GM23248 (cell line): ENCODE data around the gene CAMSAP2. TPM values are rescaled to one million over a fixed set of nuclear protein-coding genes. Genes with fewer than 3 reads are reported as not detected.
"Not testable (repeated sequence)": the region's sequence is repeated elsewhere in the genome, so short reads cannot be mapped to it uniquely, and the experiment has no call there.

Source experiments
- DNase-seq: peaks from one replicate; pipeline ENCODE4 v3.0.0-alpha.2; 2015
- H2AFZ ChIP-seq: fragments of 200-600 bp; sonication (generic); 2 replicates; pipeline ENCODE4 v1.6.1; 2016; ENCODE audit warnings: antibody characterized with exemption
- H3F3A ChIP-seq: fragments of 200-600 bp; sonication (generic); 2 replicates; pipeline ENCODE4 v1.6.1; 2016; ENCODE audit warnings: mild to moderate bottlenecking, antibody characterized with exemption, mixed run types; ENCODE audit not compliant: insufficient read depth
- H3K27ac ChIP-seq: fragments of 200-600 bp; sonication (generic); 2 replicates; pipeline ENCODE4 v1.5.1; 2016; ENCODE audit warnings: mild to moderate bottlenecking
- H3K27me3 ChIP-seq: fragments of 200-600 bp; sonication (generic); replicated peaks from 2 replicates; pipeline ENCODE4 v1.6.1; 2016; ENCODE audit warnings: mild to moderate bottlenecking; ENCODE audit not compliant: insufficient read depth
- H3K36me3 ChIP-seq: fragments of 200-600 bp; sonication (generic); 2 replicates; pipeline ENCODE4 v1.6.1; 2016; ENCODE audit warnings: low read depth, mild to moderate bottlenecking
- H3K4me1 ChIP-seq: fragments of 200-600 bp; sonication (generic); 2 replicates; pipeline ENCODE4 v1.6.1; 2016; ENCODE audit warnings: mild to moderate bottlenecking; ENCODE audit not compliant: insufficient read depth
- H3K4me2 ChIP-seq: fragments of 200-600 bp; sonication (generic); one replicate; pipeline ENCODE4 v1.6.1; 2016; ENCODE audit warnings: mild to moderate bottlenecking; ENCODE audit not compliant: unreplicated experiment
- H3K4me3 ChIP-seq: fragments of 200-600 bp; sonication (generic); 2 replicates; pipeline ENCODE4 v1.5.1; 2016; ENCODE audit warnings: mild to moderate bottlenecking
- H3K79me2 ChIP-seq: fragments of 200-600 bp; sonication (generic); 2 replicates; pipeline ENCODE4 v1.6.1; 2016; ENCODE audit warnings: mild to moderate bottlenecking; ENCODE audit not compliant: insufficient read depth
- H3K9ac ChIP-seq: fragments of 200-600 bp; sonication (generic); 2 replicates; pipeline ENCODE4 v1.6.1; 2016; ENCODE audit warnings: mild to moderate bottlenecking
- H3K9me2 ChIP-seq: fragments of 200-600 bp; sonication (generic); 2 replicates; pipeline ENCODE4 v1.6.1; 2016; ENCODE audit warnings: mixed run types, mild to moderate bottlenecking, moderate library complexity; ENCODE audit not compliant: insufficient read depth
- H3K9me3 ChIP-seq: fragments of 200-600 bp; sonication (generic); one replicate; pipeline ENCODE4 v1.6.1; 2017; ENCODE audit warnings: low read depth
- H4K20me1 ChIP-seq: fragments of 200-600 bp; sonication (generic); 2 replicates; pipeline ENCODE4 v1.6.0; 2016; ENCODE audit not compliant: insufficient read depth
- EZH2 ChIP-seq: fragments of 200-600 bp; sonication (generic); IDR thresholded peaks from 2 replicates; pipeline ENCODE4 v1.6.1; 2018; ENCODE audit warnings: antibody characterized with exemption, mild to moderate bottlenecking; ENCODE audit not compliant: insufficient read depth, poor library complexity, severe bottlenecking
- EZH2phosphoT487 ChIP-seq: fragments of 200-600 bp; sonication (generic); IDR thresholded peaks from 2 replicates; pipeline ENCODE4 v1.6.1; 2018; ENCODE audit warnings: antibody characterized with exemption, moderate library complexity, mild to moderate bottlenecking, low read depth; ENCODE audit not compliant: insufficient read depth
- WGBS, 2 experiments: methylation state at CpG; one replicate each; pipeline ENCODE4 v1.1.6; 2015 to 2017; ENCODE audit warnings: low lambda C conversion rate in 2 of 2, low coverage in 1 of 2; ENCODE audit errors: missing lambda C conversion rate in 2 of 2; 5-methylcytosine and 5-hydroxymethylcytosine counted together
- in situ Hi-C: fragments of 300-500 bp; cut with MboI; formaldehyde crosslinking; loops from 2 replicates; pipeline ENCODE4 v1.15.0; 2020
- polyA plus RNA-seq: library from polyadenylated mRNA; unstranded; fragments of >200 nt; fragmentation: Nextera tagmentation; extraction: Ambion mirVana; gene quantifications from 2 replicates; pipeline ENCODE4 v1.2.1, GENCODE V29; 2016
- total RNA-seq: library from RNA; depleted of rRNA; stranded (reverse); fragments of >200 nt; shearing (Covaris generic); gene quantifications from 2 replicates; pipeline ENCODE4 v1.2.3, GENCODE V29; 2014

The CAMSAP2 gene
- total and polyA plus RNA-seq, 2 experiments from 2014 or later: 10.9 to 28.7 TPM

DNA sequence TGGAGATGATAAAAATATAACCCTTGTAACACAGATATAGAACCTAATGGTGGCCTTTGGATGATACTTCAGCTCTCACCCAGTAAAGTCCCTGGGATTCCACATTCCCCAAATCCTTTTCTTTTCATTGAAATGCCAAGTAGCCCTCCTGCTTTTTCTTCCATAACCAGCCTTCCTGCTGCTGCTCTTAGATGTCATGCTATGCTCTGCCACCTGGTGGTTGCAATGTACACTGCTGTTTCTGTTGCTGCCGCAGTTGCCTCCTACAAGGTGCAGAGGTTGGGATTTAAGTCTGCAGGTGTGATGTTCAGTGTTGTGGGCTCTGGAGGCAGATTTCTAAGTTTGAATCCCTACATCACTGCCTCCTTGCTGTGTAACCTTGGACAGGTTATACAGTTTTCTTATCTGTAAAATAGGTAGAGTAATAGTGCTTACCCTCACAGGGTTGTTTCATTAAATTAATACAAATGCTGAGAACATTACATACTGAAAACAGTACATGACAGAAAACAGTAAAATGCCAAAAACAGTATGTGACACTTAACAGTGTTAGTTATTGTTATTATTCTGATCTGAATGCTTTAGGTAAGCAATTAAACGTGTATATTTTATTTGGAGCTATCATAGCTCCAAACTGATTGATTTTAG is 64.3 kb downstream of the CAMSAP2 start:
- WGBS, 2 experiments: 47 to 48% methylated on average over 2 of the region's 2 CpGs

DNA sequence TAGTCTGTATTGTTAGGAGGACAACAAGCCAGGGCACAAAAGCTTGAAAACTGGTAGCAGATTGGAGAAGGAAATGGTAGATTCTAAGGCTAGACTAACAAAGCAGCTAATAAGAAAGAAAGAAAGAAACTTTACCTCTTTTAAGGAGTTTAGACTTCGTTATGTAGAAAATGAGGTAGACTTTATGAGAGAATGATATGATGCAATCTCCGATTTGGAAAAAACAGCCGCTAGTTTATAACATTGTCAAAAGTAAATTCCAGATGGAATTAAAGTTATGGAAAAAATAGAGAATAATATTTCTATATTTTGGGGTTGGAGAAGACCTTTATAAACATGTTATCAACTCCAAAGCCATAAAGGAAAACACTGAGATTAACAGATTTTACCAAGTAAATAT is 67.0 kb downstream of the CAMSAP2 start:
- Histone ChIP-seq H3K4me3 (no peak overlapping the region), H3K27me3 (no peaks in the 10 kb centered on the region), H3F3A (no peaks in the 10 kb centered on the region), H3K4me2 (no peak overlapping the region), H4K20me1 (no peaks in the 10 kb centered on the region), H3K9me3 (no peaks in the 10 kb centered on the region), H3K4me1 (no peaks in the 10 kb centered on the region), H3K9me2 (no peaks in the 10 kb centered on the region), H3K36me3 (peaks cover 6% of the 10 kb centered on the region; the same call in 1 of the 2 replicates), H2AFZ (0 out of 2 replicates have a peak overlapping the region, but pooled peaks have one; percentile 27), H3K79me2 (peaks cover 96% of the 10 kb centered on the region), H3K9ac (no peak overlapping the region), H3K27ac (no peak overlapping the region)
- TF ChIP-seq EZH2 (no peak), EZH2phosphoT487 (no peak)
- in situ Hi-C loops: loop anchor here (10.0 kb wide), 1 partner anchor 171 kb away; no protein-coding TSS in a partner anchor
- DNase-seq: peak; percentile 5
- 55 to 71% methylated on average over 3 of the region's 3 CpGs for WGBS, 2 experiments

More for the DNA sequence above, 64.3 kb downstream of the CAMSAP2 start:
- no peaks in the 10 kb centered on the region for H3K9me2 ChIP-seq
- no peak overlapping the region for H3K4me2 ChIP-seq
- H3K27me3 ChIP-seq: no peaks in the 10 kb centered on the region
- H3K4me3 ChIP-seq: no peak overlapping the region
- TF ChIP-seq EZH2: no peak
- no peak for TF ChIP-seq EZH2phosphoT487
- in situ Hi-C loops: loop anchor here (10.0 kb wide), 1 partner anchor 168 kb away; no protein-coding TSS in a partner anchor
- H3K36me3 ChIP-seq: peaks cover 2% of the 10 kb centered on the region; the same call in 1 of the 2 replicates
- H2AFZ ChIP-seq: no peak overlapping the region
- H3K27ac ChIP-seq: no peak overlapping the region
- DNase-seq: peak; percentile 86
- no peaks in the 10 kb centered on the region for H3K9me3 ChIP-seq
- no peak overlapping the region for H3K9ac ChIP-seq
- H3K4me1 ChIP-seq: no peaks in the 10 kb centered on the region
- peaks cover 9% of the 10 kb centered on the region; the same call in 1 of the 2 replicates for H4K20me1 ChIP-seq
- peaks cover 93% of the 10 kb centered on the region for H3K79me2 ChIP-seq
- H3F3A ChIP-seq: no peaks in the 10 kb centered on the region

DNA sequence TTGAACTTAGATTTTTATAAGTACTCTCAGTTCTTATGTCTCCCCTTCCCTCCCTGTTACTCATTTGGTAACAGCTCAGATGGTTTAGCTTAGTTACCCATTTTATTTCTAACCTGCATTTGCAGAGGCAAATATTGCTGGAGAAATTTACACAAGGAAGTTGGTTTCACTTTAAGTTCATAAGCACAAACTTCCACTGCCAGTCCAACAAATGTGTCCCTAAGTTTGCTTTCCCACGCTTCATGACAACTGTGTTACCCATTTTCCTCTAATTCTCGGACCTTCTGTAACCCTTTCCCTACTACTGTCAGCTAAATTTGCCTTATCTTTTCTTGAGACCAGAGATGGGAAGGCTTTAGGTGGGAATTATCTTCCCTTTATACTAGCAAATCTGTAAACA is 70.2 kb downstream of the CAMSAP2 start:
- Histone ChIP-seq H3K4me1 (no peaks in the 10 kb centered on the region), H3F3A (peaks cover 5% of the 10 kb centered on the region; the same call in 1 of the 2 replicates), H3K4me2 (no peak overlapping the region), H3K9me3 (no peaks in the 10 kb centered on the region), H3K36me3 (peaks cover 6% of the 10 kb centered on the region; the same call in 1 of the 2 replicates), H3K9me2 (no peaks in the 10 kb centered on the region), H3K9ac (no peak overlapping the region), H3K4me3 (no peak overlapping the region), H4K20me1 (no peaks in the 10 kb centered on the region), H3K79me2 (peaks cover 94% of the 10 kb centered on the region), H3K27me3 (no peaks in the 10 kb centered on the region), H2AFZ (no peak overlapping the region), H3K27ac (no peak overlapping the region)
- no peak for DNase-seq
- 97 to 100% methylated on average over 2 of the region's 2 CpGs for WGBS, 2 experiments
- TF ChIP-seq EZH2phosphoT487: no peak
- no peak for TF ChIP-seq EZH2
- in situ Hi-C loops: loop anchor here (10.0 kb wide), 1 partner anchor 174 kb away; no protein-coding TSS in a partner anchor

DNA sequence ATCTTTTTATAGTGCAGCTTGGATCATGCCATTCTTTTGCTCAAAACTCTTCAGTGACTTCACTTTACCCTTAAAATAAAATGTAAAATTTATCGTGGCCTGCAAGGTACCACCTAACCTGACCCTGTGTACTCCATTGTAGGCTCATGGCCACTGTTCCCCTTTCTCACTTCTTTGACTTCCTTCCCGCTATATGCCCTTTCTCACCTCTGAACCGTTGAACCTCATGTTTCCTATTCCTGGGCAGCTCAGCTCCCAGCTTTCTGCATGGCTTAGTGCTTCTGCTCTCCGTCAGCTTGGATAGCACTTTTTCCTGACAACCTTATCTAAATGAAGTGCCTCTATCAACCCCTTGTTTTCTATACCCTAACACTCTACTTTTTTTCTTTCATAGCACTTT is 73.0 kb downstream of the CAMSAP2 start:
- no peak for TF ChIP-seq EZH2phosphoT487
- TF ChIP-seq EZH2: no peak
- H3K9me3 ChIP-seq: no peaks in the 10 kb centered on the region
- in situ Hi-C loops: no loop called here
- DNase-seq: no peak
- no peaks in the 10 kb centered on the region for H3K9me2 ChIP-seq
- WGBS, 2 experiments: 77 to 84% methylated on average over 4 of the region's 4 CpGs
- no peaks in the 10 kb centered on the region for H4K20me1 ChIP-seq
- no peak overlapping the region for H3K4me3 ChIP-seq
- no peaks in the 10 kb centered on the region for H3K4me1 ChIP-seq
- H3K4me2 ChIP-seq: no peak overlapping the region
- H3K79me2 ChIP-seq: peaks cover 66% of the 10 kb centered on the region
- peaks cover 23% of the 10 kb centered on the region for H3F3A ChIP-seq
- H3K9ac ChIP-seq: no peak overlapping the region
- H3K27ac ChIP-seq: no peak overlapping the region
- no peak overlapping the region for H2AFZ ChIP-seq
- H3K36me3 ChIP-seq: peaks cover 11% of the 10 kb centered on the region; the same call in 1 of the 2 replicates
- H3K27me3 ChIP-seq: no peaks in the 10 kb centered on the region

DNA sequence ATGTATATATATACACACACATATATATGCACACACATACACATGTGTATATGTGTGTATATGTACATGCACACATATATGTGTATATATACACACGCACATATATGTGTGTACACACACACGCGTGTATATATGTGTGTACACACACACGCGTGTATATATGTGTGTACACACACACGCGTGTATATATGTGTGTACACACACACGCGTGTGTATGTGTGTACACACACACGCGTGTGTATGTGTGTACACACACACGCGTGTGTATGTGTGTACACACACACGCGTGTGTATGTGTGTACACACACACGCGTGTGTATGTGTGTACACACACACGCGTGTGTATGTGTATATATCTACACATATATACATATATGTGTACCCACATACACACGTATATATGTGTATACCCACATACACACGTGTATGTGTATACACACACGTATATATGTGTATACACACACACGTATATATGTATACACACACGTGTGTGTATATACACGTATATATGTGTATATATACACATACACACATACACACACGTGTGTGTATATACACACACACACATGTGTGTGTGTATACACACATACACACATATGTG is 78.0 kb downstream of the CAMSAP2 start:
- H3K27ac ChIP-seq, H4K20me1 ChIP-seq, H3K9me3 ChIP-seq, H2AFZ ChIP-seq, H3K27me3 ChIP-seq, H3K9me2 ChIP-seq, H3K4me1 ChIP-seq, in situ Hi-C loops, H3K4me2 ChIP-seq, H3K9ac ChIP-seq, DNase-seq, H3K4me3 ChIP-seq: not testable (repeated sequence)
- WGBS, 2 experiments: 88 to 95% methylated on average over 7 to 26 of the region's 26 CpGs
- Histone ChIP-seq H3K36me3 (peaks cover 14% of the 10 kb centered on the region; the same call in 1 of the 2 replicates), H3F3A (peaks cover 38% of the 10 kb centered on the region), H3K79me2 (peaks cover 62% of the 10 kb centered on the region)
